Heart left ventricle (tissue), 16 donors: ENCODE results near the gene MSL1. TPM values are rescaled to one million over a fixed set of nuclear protein-coding genes. Genes with fewer than 3 reads are reported as not detected.

ENCODE experiments used
- ATAC-seq, 4 donors: fragments of 200-7000 bp; cut with Tn5 transposase; one replicate each; pipeline ENCODE4 v1.9.1; 2020 to 2022; ENCODE audit warnings: moderate library complexity in 4 of 4, mild to moderate bottlenecking in 3 of 4, moderate number of reproducible peaks in 1 of 4
- DNase-seq, 5 donors: peaks; one replicate each; pipeline ENCODE4 v3.0.0-alpha.2; 2020
- H3K27ac ChIP-seq, 12 donors: fragments of 200-600 bp; sonication (generic) in 4 of 12; one replicate each; pipeline versions ENCODE4 v1.5.0 to v1.8.0; 2016 to 2022; ENCODE audit warnings: mild to moderate bottlenecking in 2 of 12
- H3K27me3 ChIP-seq, 9 donors: fragments of 200-600 bp; sonication (generic) in 2 of 9; one replicate each; pipeline versions ENCODE4 v1.5.1 to v1.8.0; 2016 to 2022; ENCODE audit warnings: mild to moderate bottlenecking in 3 of 9
- H3K36me3 ChIP-seq, 9 donors: fragments of 200-600 bp; sonication (generic) in 2 of 9; one replicate each; pipeline versions ENCODE4 v1.5.0 to v1.8.0; 2018 to 2022; ENCODE audit warnings: mild to moderate bottlenecking in 2 of 9
- H3K4me1 ChIP-seq, 12 donors: fragments of 200-600 bp; sonication (generic) in 4 of 12; one replicate each; pipeline versions ENCODE4 v1.5.0 to v1.8.0; 2016 to 2022; ENCODE audit warnings: mild to moderate bottlenecking in 3 of 12
- H3K4me3 ChIP-seq, 12 donors: fragments of 200-600 bp; sonication (generic) in 4 of 12; one replicate each; pipeline versions ENCODE4 v1.5.0 to v1.8.0; 2017 to 2022; ENCODE audit warnings: mild to moderate bottlenecking in 9 of 12, moderate library complexity in 4 of 12
- H3K9me3 ChIP-seq, 12 donors: fragments of 200-600 bp; sonication (generic) in 4 of 12; one replicate each; pipeline versions ENCODE4 v1.5.0 to v1.8.0; 2016 to 2022; ENCODE audit warnings: mild to moderate bottlenecking in 1 of 12
- CTCF ChIP-seq, 12 donors: fragments of 200-600 bp; sonication (generic) in 4 of 12; IDR thresholded peaks; one replicate each; pipeline versions ENCODE4 v1.5.0 to v1.8.0; 2018 to 2022; ENCODE audit warnings: antibody characterized with exemption in 12 of 12, mild to moderate bottlenecking in 5 of 12
- POLR2A ChIP-seq, 2 donors: fragments of 450-650 bp; IDR thresholded peaks; one replicate each; pipeline ENCODE4 v1.6.1; 2017; ENCODE audit warnings: antibody characterized with exemption in 2 of 2, mild to moderate bottlenecking in 2 of 2, moderate library complexity in 2 of 2
- WGBS, 4 donors: extraction: QIAGEN DNeasy Blood & Tissue Kit in 2 of 4; methylation state at CpG; one replicate each; pipeline versions ENCODE4 v1.1.5 to v1.1.7; 2013 to 2018; 5-methylcytosine and 5-hydroxymethylcytosine counted together
- intact Hi-C, 10 donors: fragments of 100-400 bp; cut with DNase I; formaldehyde crosslinking; loops; one replicate each; pipeline versions ENCODE4 v1.11.1 to v1.14.2; 2022
- polyA plus RNA-seq, 2 donors: library from polyadenylated mRNA; stranded (reverse); fragments of 200-250 nt; gene quantifications; one replicate each; pipeline ENCODE4 v1.2.3, GENCODE V29; 2013
- total RNA-seq, 9 donors: library from RNA; depleted of rRNA in 2 of 9; stranded (reverse); fragments of >200 nt in 2 of 9; fragmentation: NEBNext Ultra II Directional in 3 of 9; extraction: Animal tissue kit (Norgen Biotek cat#: 25700) in 3 of 9; gene quantifications; one replicate each; pipeline versions ENCODE4 v1.1.0 to v1.2.4, GENCODE V29; 2016 to 2023
- donor health status: ischemic (EF 13 %, LVEDD 7.1; RV severe dilation, severe dysfunction).
- donor health status: healthy with polysubstance abuse.
- donor health status: DM: no; HTN: yes; CAD: no.
- donor health status: DM: no; HTN: no; CAD: no.
- donor health status: ischemic (EF 25% LVEDD 6.9; RV normal size, moderate dysfunction).
- donor health status: ischemic (EF 25% LVEDD 5.7; RV mildly dilated, moderate dysfunction).
- donor health status: healthy.
- donor health status: DM: yes; HTN: yes; CAD: no.
- donor health status: ischemic (EF 35%, LVEDD 5.7; RV mildly dilated, moderate dysfunction).
- donor health status: nonischemic (EF 11% LVEDD 7.7; RV severe dilation, severe dysfunction).
- donor health status: DM: yes; HTN: yes; CAD: no.
- donor health status: PGD.
- donor health status: ischemic (EF 29% LVEDD 5.4; RV normal size, mild dysfunction).
- donor health status: nonischemic (EF 23%, LVEDD 6.1; RV moderate dilation, normal function).

MSL1 gene
- total and polyA plus RNA-seq, 11 donors, result 32.0 to 54.7 (median 45.1) TPM

- no peak for DNase-seq
- H3K4me3 ChIP-seq, result peak overlapping the region; percentile 67 to 100 (median 98)
- H3K4me1 ChIP-seq, result peaks cover 0 to 38% (median 21%) of the 10 kb centered on the region in 12 donors
- TF ChIP-seq POLR2A (IDR thresholded peaks at IDR 0.05) (no peak), CTCF (IDR thresholded peaks at IDR 0.05) (no peak)
- H3K27me3 ChIP-seq, result no peaks in the 10 kb centered on the region
- intact Hi-C loops, result loop anchor here in 6 of 10 donors (1.0 to 5.0 kb wide), 4 partner anchors 15 to 44 kb away; partner anchors contain the start of gene CASC3 (in 4 of the 6)
- no peaks in the 10 kb centered on the region for H3K9me3 ChIP-seq
- H3K36me3 ChIP-seq, result peaks cover 2 to 38% (median 30%) of the 10 kb centered on the region in 9 donors
- no peak for ATAC-seq
- 0 to 1% (median 0%) methylated on average over 2 of the region's 2 CpGs for WGBS, 4 donors
- H3K27ac ChIP-seq, result peak overlapping the region in 11 of 12 donors; percentile 91 to 100 (median 98)
Observed at GRCh38 chr17:40123811-40124114, 2.0 kb downstream of the MSL1 start.

GRCh38 chr17:40124279-40125141 is 2.7 kb downstream of the MSL1 start:
- peak in 3 of 4 donors; percentile 18 to 48 (median 45) for ATAC-seq
- H3K27me3 ChIP-seq, result no peaks in the 10 kb centered on the region
- WGBS, 4 donors, result 2 to 4% (median 4%) methylated on average over 9 of the region's 9 CpGs

GRCh38 chr17:40129498-40129897 is 7.7 kb downstream of the MSL1 start:
- no peak for DNase-seq

More at GRCh38 chr17:40124279-40125141, 2.7 kb downstream of the MSL1 start:
- H3K4me3 ChIP-seq, result peak overlapping the region; percentile 67 to 100 (median 98)
- DNase-seq, result no peak
- peaks cover 5 to 45% (median 37%) of the 10 kb centered on the region in 9 donors for H3K36me3 ChIP-seq
- H3K27ac ChIP-seq, result peak overlapping the region in 11 of 12 donors; percentile 91 to 100 (median 98)
- H3K4me1 ChIP-seq, result peaks cover 0 to 38% (median 21%) of the 10 kb centered on the region in 12 donors
- TF ChIP-seq POLR2A (IDR thresholded peaks at IDR 0.05) (no peak), CTCF (IDR thresholded peaks at IDR 0.05) (no peak)
- intact Hi-C loops, result loop anchor here in 1 of 10 donors (5.0 kb wide), 1 partner anchor 43 kb away; no protein-coding TSS in a partner anchor
- H3K9me3 ChIP-seq, result no peaks in the 10 kb centered on the region

More at GRCh38 chr17:40129498-40129897, 7.7 kb downstream of the MSL1 start:
- TF ChIP-seq POLR2A (IDR thresholded peaks at IDR 0.05), result no peak
- TF ChIP-seq CTCF (IDR thresholded peaks at IDR 0.05), result no peak
- H3K27ac ChIP-seq, result no peak overlapping the region
- no peaks in the 10 kb centered on the region for H3K27me3 ChIP-seq
- peaks cover 2 to 95% (median 87%) of the 10 kb centered on the region in 9 donors for H3K36me3 ChIP-seq
- no peak overlapping the region for H3K4me3 ChIP-seq
- ATAC-seq, result no peak
- H3K9me3 ChIP-seq, result no peaks in the 10 kb centered on the region
- WGBS, 4 donors, result 65 to 85% (median 79%) methylated on average over 5 of the region's 5 CpGs
- intact Hi-C loops, result no loop called here
- H3K4me1 ChIP-seq, result peaks cover 0 to 24% (median 10%) of the 10 kb centered on the region in 12 donors
